OCI-LY3 (cell line): ENCODE measurements around the gene B4GALT6.

ENCODE experiments used
- EZH2phosphoT487 ChIP-seq: fragments of 200-600 bp; shearing (Covaris generic); IDR thresholded peaks from 2 replicates; pipeline ENCODE4 v1.6.1; 2018; ENCODE audit warnings: antibody characterized with exemption, mixed run types, low read depth
- TF ChIP-seq, protein P1 (sequence below): fragments of 200-600, 300-600 bp; sonication (generic); IDR thresholded peaks from 2 replicates; pipeline ENCODE4 v1.5.1; 2014; ENCODE audit warnings: antibody characterized with exemption, low read length, low read depth

DNA sequence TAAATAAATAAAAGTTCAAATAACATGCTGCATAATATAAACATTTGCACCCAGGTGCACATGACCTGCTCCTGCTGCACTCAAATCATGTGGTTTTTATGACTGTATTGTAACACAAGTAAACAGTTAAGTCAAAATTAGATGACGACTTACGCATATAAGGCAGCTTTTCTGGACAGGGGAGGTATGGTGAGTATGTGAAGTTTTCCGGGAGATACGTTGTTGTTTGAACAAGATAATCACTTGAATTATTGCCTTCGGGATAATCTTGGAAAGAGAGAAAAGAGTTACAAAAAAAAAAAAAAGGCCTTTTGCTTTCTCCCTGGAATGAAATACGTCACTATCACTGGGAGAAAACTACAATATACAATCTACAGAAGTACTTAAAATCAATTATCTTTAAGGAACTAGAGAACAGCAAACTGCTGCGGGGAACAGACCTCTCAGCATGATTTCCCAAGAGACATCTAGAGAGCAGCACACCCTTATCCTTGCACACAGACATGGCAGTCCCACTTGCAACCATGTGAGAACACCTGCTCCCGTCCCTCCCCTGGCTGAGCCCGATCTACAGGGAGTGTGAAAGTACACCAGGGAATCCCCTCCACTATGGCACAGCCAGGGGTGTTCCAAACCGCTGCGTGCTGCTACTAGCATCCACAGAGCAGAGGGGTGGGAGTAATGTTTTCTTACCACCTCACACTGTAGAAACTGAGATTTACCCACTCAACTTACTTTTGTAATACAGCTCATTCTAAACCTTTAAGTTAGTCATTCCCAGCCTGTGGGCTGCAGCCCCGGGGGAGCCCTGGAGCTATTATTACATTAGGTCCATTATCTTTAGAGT lies 26.3 kb downstream of the B4GALT6 start:
- TF ChIP-seq, protein P1, sequence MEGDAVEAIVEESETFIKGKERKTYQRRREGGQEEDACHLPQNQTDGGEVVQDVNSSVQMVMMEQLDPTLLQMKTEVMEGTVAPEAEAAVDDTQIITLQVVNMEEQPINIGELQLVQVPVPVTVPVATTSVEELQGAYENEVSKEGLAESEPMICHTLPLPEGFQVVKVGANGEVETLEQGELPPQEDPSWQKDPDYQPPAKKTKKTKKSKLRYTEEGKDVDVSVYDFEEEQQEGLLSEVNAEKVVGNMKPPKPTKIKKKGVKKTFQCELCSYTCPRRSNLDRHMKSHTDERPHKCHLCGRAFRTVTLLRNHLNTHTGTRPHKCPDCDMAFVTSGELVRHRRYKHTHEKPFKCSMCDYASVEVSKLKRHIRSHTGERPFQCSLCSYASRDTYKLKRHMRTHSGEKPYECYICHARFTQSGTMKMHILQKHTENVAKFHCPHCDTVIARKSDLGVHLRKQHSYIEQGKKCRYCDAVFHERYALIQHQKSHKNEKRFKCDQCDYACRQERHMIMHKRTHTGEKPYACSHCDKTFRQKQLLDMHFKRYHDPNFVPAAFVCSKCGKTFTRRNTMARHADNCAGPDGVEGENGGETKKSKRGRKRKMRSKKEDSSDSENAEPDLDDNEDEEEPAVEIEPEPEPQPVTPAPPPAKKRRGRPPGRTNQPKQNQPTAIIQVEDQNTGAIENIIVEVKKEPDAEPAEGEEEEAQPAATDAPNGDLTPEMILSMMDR, result no peak
- TF ChIP-seq EZH2phosphoT487, result no peak
